Keratinocyte (primary cell): ENCODE data around the gene MLLT11. TPM values are rescaled to one million over a fixed set of nuclear protein-coding genes. Genes with fewer than 3 reads are reported as not detected.

Experiments
- DNase-seq: peaks from one replicate; pipeline ENCODE4 v3.0.0-alpha.2; 2011; ENCODE audit warnings: low read depth, missing footprints, low spot score
- FAIRE-seq: peaks from 2 replicates; lab custom pipeline; 2011; peaks lifted over from hg19 to GRCh38; lab: Jason Lieb, UNC
- H2AFZ ChIP-seq: 2 replicates; pipeline ENCODE4 v1.6.0; 2012; ENCODE audit warnings: low read length, control low read depth, inconsistent platforms; ENCODE audit not compliant: control insufficient read depth
- H3K27ac ChIP-seq: 2 replicates; pipeline ENCODE4 v1.5.1; 2011; ENCODE audit warnings: low read length; ENCODE audit not compliant: control insufficient read depth, insufficient read depth
- H3K27me3 ChIP-seq: 3 replicates; pipeline ENCODE4 v1.6.0; 2011; ENCODE audit warnings: low read length; ENCODE audit not compliant: control insufficient read depth, insufficient read depth; ENCODE audit errors: extremely low read depth
- H3K36me3 ChIP-seq, 2 experiments: 2 replicates in 1 of 2; 3 replicates in 1 of 2; pipeline ENCODE4 v1.5.1; 2011; ENCODE audit warnings: low read length in 2 of 2, mild to moderate bottlenecking in 1 of 2; ENCODE audit not compliant: control insufficient read depth in 2 of 2, insufficient read depth in 2 of 2; ENCODE audit errors: extremely low read depth in 1 of 2
- H3K4me1 ChIP-seq: 3 replicates; pipeline ENCODE4 v1.5.1; 2011; ENCODE audit warnings: low read length; ENCODE audit not compliant: control insufficient read depth, insufficient read depth; ENCODE audit errors: extremely low read depth
- H3K4me2 ChIP-seq: 3 replicates; pipeline ENCODE4 v1.6.0; 2011; ENCODE audit warnings: low read depth, low read length; ENCODE audit not compliant: control insufficient read depth, insufficient read depth; ENCODE audit errors: extremely low read depth
- H3K4me3 ChIP-seq, 3 experiments: fragments of 200-600 bp in 1 of 3; sonication (generic) in 1 of 3; 2 replicates in 2 of 3; 3 replicates in 1 of 3; pipeline ENCODE4 v1.5.1; 2011 to 2016; ENCODE audit warnings: low read length in 3 of 3, mild to moderate bottlenecking in 3 of 3, control low read depth in 2 of 3, inconsistent platforms in 1 of 3, low read depth in 1 of 3, mixed read lengths in 1 of 3, mixed run types in 1 of 3, moderate library complexity in 1 of 3; ENCODE audit not compliant: control insufficient read depth in 2 of 3, insufficient read depth in 2 of 3; ENCODE audit errors: extremely low read depth in 1 of 3
- H3K79me2 ChIP-seq: 2 replicates; pipeline ENCODE4 v1.6.0; 2012; ENCODE audit warnings: low read length; ENCODE audit not compliant: control insufficient read depth, insufficient read depth
- H3K9ac ChIP-seq: 3 replicates; pipeline ENCODE4 v1.6.0; 2011; ENCODE audit warnings: low read length; ENCODE audit not compliant: control insufficient read depth, insufficient read depth; ENCODE audit errors: extremely low read depth
- H3K9me1 ChIP-seq: 3 replicates; pipeline ENCODE4 v1.6.0; 2011; ENCODE audit warnings: low read length; ENCODE audit not compliant: control insufficient read depth, insufficient read depth; ENCODE audit errors: extremely low read depth
- H3K9me3 ChIP-seq: 2 replicates; pipeline ENCODE4 v1.5.1; 2012; ENCODE audit warnings: low read depth, low read length; ENCODE audit not compliant: control insufficient read depth
- H4K20me1 ChIP-seq: 3 replicates; pipeline ENCODE4 v1.6.0; 2011; ENCODE audit warnings: low read length; ENCODE audit not compliant: control insufficient read depth, insufficient read depth; ENCODE audit errors: extremely low read depth
- CTCF ChIP-seq, 3 experiments: IDR thresholded peaks in 1 of 3; conservative IDR thresholded peaks in 1 of 3; optimal IDR thresholded peaks in 1 of 3; 2 replicates in 2 of 3; 3 replicates in 1 of 3; pipeline versions ENCODE3 to v1.5.1; 2011; ENCODE audit warnings: low read length in 3 of 3, mild to moderate bottlenecking in 3 of 3, moderate library complexity in 2 of 3, control low read depth in 1 of 3, inconsistent platforms in 1 of 3; ENCODE audit not compliant: insufficient read depth in 2 of 3; ENCODE audit errors: extremely low read depth in 1 of 3
- EZH2 ChIP-seq: IDR thresholded peaks from one replicate; pipeline ENCODE4 v1.6.1; 2012; ENCODE audit warnings: inconsistent platforms, mild to moderate bottlenecking, low read length, moderate library complexity
- dilution Hi-C: fragments of 300-500 bp; cut with MboI; formaldehyde crosslinking; loops from one replicate; pipeline ENCODE4 v1.7.0; 2020; ENCODE audit warnings: low sequenced_read_pairs; ENCODE audit not compliant: extremely low pct_ligation_motif_present
- polyA plus RNA-seq, 5 experiments: library from polyadenylated mRNA; depleted of rRNA in 3 of 5; stranded (reverse) in 3 of 5; stranded (forward) in 1 of 5; unstranded in 1 of 5; fragments of >200 nt; gene quantifications; 1 replicate in 1 of 5; 2 replicates in 3 of 5; 3 replicates in 1 of 5; pipeline versions ENCODE4 v1.2.1 to v1.2.3, GENCODE V29; 2011 to 2012; ENCODE audit warnings: missing spikeins in 2 of 5, low read depth in 1 of 5, low replicate concordance in 1 of 5

MLLT11 gene
- polyA plus RNA-seq, 1 donor (not counting 4 experiments of a cell fraction or from before 2014, with no cell fraction given) = 10.8 TPM

GRCh38 chr1:151106894-151107293 is 46.7 kb downstream of the MLLT11 start:
- H3K4me3 ChIP-seq = no peak overlapping the region
- no peaks in the 10 kb centered on the region for H4K20me1 ChIP-seq
- no peak overlapping the region for H2AFZ ChIP-seq
- H3K27me3 ChIP-seq = no peaks in the 10 kb centered on the region
- dilution Hi-C loops = no loop called here
- H3K4me1 ChIP-seq = no peaks in the 10 kb centered on the region
- no peaks in the 10 kb centered on the region for H3K36me3 ChIP-seq
- TF ChIP-seq EZH2 (no peak), CTCF (optimal IDR thresholded peaks at IDR 0.05 in 1 of 3, IDR thresholded peaks at IDR 0.05 in 1 of 3, conservative IDR thresholded peaks at IDR 0.05 in 1 of 3; ENCODE audit: extremely low read depth in 1 of 3, insufficient read depth in 2 of 3, low read length in 3 of 3) (no peak)
- H3K27ac ChIP-seq = no peak overlapping the region
- no peaks in the 10 kb centered on the region for H3K79me2 ChIP-seq
- no peaks in the 10 kb centered on the region for H3K9me1 ChIP-seq
- no peak overlapping the region for H3K9ac ChIP-seq
- DNase-seq (no peak), FAIRE-seq (peak; percentile 5)
- no peak overlapping the region for H3K4me2 ChIP-seq
- H3K9me3 ChIP-seq = no peaks in the 10 kb centered on the region

- Histone ChIP-seq H3K79me2 (no peaks in the 10 kb centered on the region), H3K36me3 (no peaks in the 10 kb centered on the region), H3K9me3 (no peaks in the 10 kb centered on the region), H2AFZ (no peak overlapping the region), H3K9me1 (no peaks in the 10 kb centered on the region), H4K20me1 (no peaks in the 10 kb centered on the region), H3K27me3 (no peaks in the 10 kb centered on the region), H3K4me2 (no peak overlapping the region), H3K4me1 (no peaks in the 10 kb centered on the region), H3K4me3 (no peak overlapping the region), H3K27ac (no peak overlapping the region), H3K9ac (no peak overlapping the region)
- no peak for FAIRE-seq
- dilution Hi-C loops = no loop called here
- DNase-seq = no peak
- TF ChIP-seq EZH2 (no peak), CTCF (optimal IDR thresholded peaks at IDR 0.05 in 1 of 3, IDR thresholded peaks at IDR 0.05 in 1 of 3, conservative IDR thresholded peaks at IDR 0.05 in 1 of 3; ENCODE audit: extremely low read depth in 1 of 3, insufficient read depth in 2 of 3, low read length in 3 of 3) (no peak)
Observed at GRCh38 chr1:151108331-151108730, 48.1 kb downstream of the MLLT11 start.
